Measurements from ENCODE around the gene ITPR3.
"Not testable (repeated sequence)": the region's sequence is repeated elsewhere in the genome, so short reads cannot be mapped to it uniquely, and the experiment has no call there.

Gene ITPR3

GRCh38 chr6:33591424-33592032, 29.6 kb upstream of the ITPR3 start:
- DNase-seq, result no peak

- no peak for DNase-seq
Observed at GRCh38 chr6:33592280-33592594, 28.9 kb upstream of the ITPR3 start.

GRCh38 chr6:33592595-33593413, 28.3 kb upstream of the ITPR3 start:
- DNase-seq, result no peak

GRCh38 chr6:33593414-33593727, 27.8 kb upstream of the ITPR3 start:
- peak; percentile 3 for DNase-seq

GRCh38 chr6:33595001-33595846, 25.9 kb upstream of the ITPR3 start:
- no peak for DNase-seq

- DNase-seq, result not testable (repeated sequence)
Observed at GRCh38 chr6:33596894-33597293, 24.2 kb upstream of the ITPR3 start.

- no peak for DNase-seq
Observed at GRCh38 chr6:33597551-33598322, 23.4 kb upstream of the ITPR3 start.

GRCh38 chr6:33599413-33599938, 21.6 kb upstream of the ITPR3 start:
- DNase-seq, result peak; percentile 97

GRCh38 chr6:33600761-33601160, 20.4 kb upstream of the ITPR3 start:
- no peak for DNase-seq

- DNase-seq, result no peak
Observed at GRCh38 chr6:33602180-33602579, 18.9 kb upstream of the ITPR3 start.

- no peak for DNase-seq
Observed at GRCh38 chr6:33604941-33605854, 15.9 kb upstream of the ITPR3 start.

GRCh38 chr6:33606642-33607041, 14.5 kb upstream of the ITPR3 start:
- no peak for DNase-seq

- DNase-seq, result no peak
Observed at GRCh38 chr6:33607126-33607783, 13.9 kb upstream of the ITPR3 start.

- no peak for DNase-seq
Observed at GRCh38 chr6:33607784-33608161, 13.3 kb upstream of the ITPR3 start.

GRCh38 chr6:33609019-33609418, 12.1 kb upstream of the ITPR3 start:
- DNase-seq, result no peak

GRCh38 chr6:33609528-33609927, 11.6 kb upstream of the ITPR3 start:
- no peak for DNase-seq

- DNase-seq, result no peak
Observed at GRCh38 chr6:33610067-33610466, 11.1 kb upstream of the ITPR3 start.

- no peak for DNase-seq
Observed at GRCh38 chr6:33610779-33611732, 10.1 kb upstream of the ITPR3 start.

GRCh38 chr6:33613146-33613794, 7.9 kb upstream of the ITPR3 start:
- DNase-seq, result no peak

GRCh38 chr6:33613795-33614168, 7.3 kb upstream of the ITPR3 start:
- no peak for DNase-seq
